OCI-LY1 (cell line): ENCODE measurements around the gene E2F1.

Experiments
- H2AFZ ChIP-seq: fragments of 200-600 bp; sonication (generic), shearing (Covaris generic); 2 replicates; pipeline ENCODE4 v1.6.0; 2014; ENCODE audit warnings: antibody characterized with exemption, mild to moderate bottlenecking, low read length
- H3F3A ChIP-seq: fragments of 200-600 bp; sonication (generic), shearing (Covaris generic); 2 replicates; pipeline ENCODE4 v1.6.0; 2014; ENCODE audit warnings: mild to moderate bottlenecking, antibody characterized with exemption, low read length, moderate library complexity; ENCODE audit not compliant: insufficient read depth
- H3K27ac ChIP-seq: fragments of 200-600 bp; sonication (generic); 2 replicates; pipeline ENCODE4 v1.5.1; 2014; ENCODE audit warnings: low read length, mixed run types, mild to moderate bottlenecking, low read depth; ENCODE audit not compliant: poor library complexity, severe bottlenecking
- H3K27me3 ChIP-seq: fragments of 200-600 bp; sonication (generic); 2 replicates; pipeline ENCODE4 v1.6.0; 2014; ENCODE audit warnings: antibody characterized with exemption, mild to moderate bottlenecking, low read length, moderate library complexity; ENCODE audit not compliant: insufficient read depth
- H3K36me3 ChIP-seq: fragments of 200-600 bp; sonication (generic); 2 replicates; pipeline ENCODE4 v1.6.1; 2014; ENCODE audit warnings: mild to moderate bottlenecking, antibody characterized with exemption, low read length, moderate library complexity, mixed read lengths; ENCODE audit not compliant: insufficient read depth
- H3K4me1 ChIP-seq: fragments of 200-600 bp; sonication (generic); 2 replicates; pipeline ENCODE4 v1.5.1; 2014; ENCODE audit warnings: mild to moderate bottlenecking, low read length, moderate library complexity; ENCODE audit not compliant: insufficient read depth, severe bottlenecking
- H3K4me2 ChIP-seq: fragments of 200-600 bp; sonication (generic), shearing (Covaris generic); 2 replicates; pipeline ENCODE4 v1.6.1; 2014; ENCODE audit warnings: low read length
- H3K4me3 ChIP-seq: fragments of 200-600 bp; sonication (generic); 2 replicates; pipeline ENCODE4 v1.5.1; 2014; ENCODE audit warnings: low read length, low read depth, mild to moderate bottlenecking, mixed read lengths; ENCODE audit not compliant: poor library complexity, severe bottlenecking
- H3K79me2 ChIP-seq: fragments of 200-600 bp; shearing (Covaris generic); 2 replicates; pipeline ENCODE4 v1.6.1; 2016; ENCODE audit warnings: mixed run types, low read length, mixed read lengths; ENCODE audit not compliant: insufficient read depth
- H3K9ac ChIP-seq: fragments of 200-600 bp; sonication (generic), shearing (Covaris generic); 2 replicates; pipeline ENCODE4 v1.6.1; 2014; ENCODE audit warnings: mild to moderate bottlenecking, low read length, mixed read lengths
- H3K9me2 ChIP-seq: fragments of 200-600 bp; sonication (generic), shearing (Covaris generic); 2 replicates; pipeline ENCODE4 v1.6.1; 2014; ENCODE audit warnings: low read depth, mild to moderate bottlenecking, low read length, mixed read lengths
- H3K9me3 ChIP-seq: fragments of 200-600 bp; shearing (Covaris generic); 2 replicates; pipeline ENCODE4 v1.6.1; 2014; ENCODE audit warnings: low read length, mixed read lengths
- H4K20me1 ChIP-seq: fragments of 200-600 bp; sonication (generic), shearing (Covaris generic); 2 replicates; pipeline ENCODE4 v1.6.0; 2016; ENCODE audit warnings: mild to moderate bottlenecking, low read length; ENCODE audit not compliant: insufficient read depth
- CTCF ChIP-seq: fragments of 200-600 bp; sonication (generic), shearing (Covaris generic); IDR thresholded peaks from 2 replicates; pipeline ENCODE4 v1.5.1; 2017; ENCODE audit warnings: mild to moderate bottlenecking, antibody characterized with exemption, low read length, moderate library complexity, mixed read lengths
- EZH2 ChIP-seq: fragments of 200-600 bp; sonication (generic), shearing (Covaris generic); IDR thresholded peaks from 2 replicates; pipeline ENCODE4 v1.8.0; 2017; ENCODE audit warnings: borderline replicate concordance, mixed run types, mild to moderate bottlenecking, antibody characterized with exemption, low read length, moderate library complexity, mixed read lengths

E2F1 gene

DNA sequence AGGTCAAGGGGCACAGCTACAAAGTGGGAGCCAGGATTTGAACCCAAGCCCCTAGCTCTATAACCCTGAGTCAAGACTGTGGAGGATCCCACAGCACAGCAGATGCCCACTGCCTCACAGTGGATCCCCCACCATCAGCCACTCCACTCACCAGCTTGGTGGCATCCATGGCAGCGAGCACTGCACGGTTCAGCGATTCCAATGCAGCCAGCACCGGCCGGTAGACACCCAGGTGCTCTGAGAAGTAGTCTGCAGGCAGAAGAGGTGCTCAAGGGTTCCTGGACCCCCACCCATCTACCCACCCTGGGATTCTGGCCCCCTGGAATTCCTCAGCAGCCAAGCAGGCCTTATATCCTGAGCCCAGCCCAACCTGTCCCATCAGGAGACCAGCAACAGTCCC is 17.0 kb downstream of the E2F1 start:
- peaks cover 89% of the 10 kb centered on the region for H3K4me1 ChIP-seq
- no peak overlapping the region for H3K9ac ChIP-seq
- no peaks in the 10 kb centered on the region for H4K20me1 ChIP-seq
- H3K9me3 ChIP-seq = no peaks in the 10 kb centered on the region
- TF ChIP-seq CTCF (no peak), EZH2 (no peak)
- peak overlapping the region; percentile 80 for H3K27ac ChIP-seq
- peaks cover 50% of the 10 kb centered on the region for H3K36me3 ChIP-seq
- no peaks in the 10 kb centered on the region for H3F3A ChIP-seq
- H3K27me3 ChIP-seq = no peaks in the 10 kb centered on the region
- no peak overlapping the region for H3K4me3 ChIP-seq
- no peaks in the 10 kb centered on the region for H3K9me2 ChIP-seq
- no peak overlapping the region for H2AFZ ChIP-seq
- peaks cover 11% of the 10 kb centered on the region for H3K79me2 ChIP-seq
- peak overlapping the region; percentile 19; the same call in 1 of the 2 replicates for H3K4me2 ChIP-seq

GRCh38 chr20:33668466-33669155 is 17.6 kb downstream of the E2F1 start:
- H3K4me3 ChIP-seq = peak overlapping the region; percentile 59
- H3K79me2 ChIP-seq = peaks cover 7% of the 10 kb centered on the region
- H3K9me3 ChIP-seq = no peaks in the 10 kb centered on the region
- no peaks in the 10 kb centered on the region for H3K9me2 ChIP-seq
- peak overlapping the region; percentile 43; the same call in 1 of the 2 replicates for H3K9ac ChIP-seq
- H3F3A ChIP-seq = no peaks in the 10 kb centered on the region
- peak overlapping the region; percentile 80 for H3K27ac ChIP-seq
- H2AFZ ChIP-seq = no peak overlapping the region
- peaks cover 94% of the 10 kb centered on the region for H3K4me1 ChIP-seq
- no peak for TF ChIP-seq EZH2
- no peak for TF ChIP-seq CTCF
- peaks cover 50% of the 10 kb centered on the region for H3K36me3 ChIP-seq
- H3K4me2 ChIP-seq = peak overlapping the region; percentile 72
- H4K20me1 ChIP-seq = no peaks in the 10 kb centered on the region
- no peaks in the 10 kb centered on the region for H3K27me3 ChIP-seq

- peaks cover 50% of the 10 kb centered on the region for H3K36me3 ChIP-seq
- H2AFZ ChIP-seq = no peak overlapping the region
- H4K20me1 ChIP-seq = no peaks in the 10 kb centered on the region
- H3F3A ChIP-seq = no peaks in the 10 kb centered on the region
- H3K27me3 ChIP-seq = no peaks in the 10 kb centered on the region
- peak overlapping the region; percentile 72 for H3K4me2 ChIP-seq
- H3K4me1 ChIP-seq = peaks cover 94% of the 10 kb centered on the region
- H3K4me3 ChIP-seq = peak overlapping the region; percentile 59
- no peaks in the 10 kb centered on the region for H3K9me3 ChIP-seq
- H3K9ac ChIP-seq = peak overlapping the region; percentile 49
- H3K79me2 ChIP-seq = no peaks in the 10 kb centered on the region
- TF ChIP-seq EZH2 (no peak), CTCF (peak; percentile 63)
- H3K27ac ChIP-seq = peak overlapping the region; percentile 80
- no peaks in the 10 kb centered on the region for H3K9me2 ChIP-seq
Measured at GRCh38 chr20:33667676-33668465, 18.3 kb downstream of the E2F1 start.
